Stomach (tissue), 9 donors: ENCODE measurements around the gene SBF2. TPM values are rescaled to one million over a fixed set of nuclear protein-coding genes. Genes with fewer than 3 reads are reported as not detected.

Experiments used
- DNase-seq, 2 donors: peaks; one replicate each; pipeline versions ENCODE4 v3.0.0 to v3.0.0-alpha.2; 2013 to 2019
- H3K27ac ChIP-seq, 5 donors: fragments of 200-600 bp in 4 of 5; sonication (generic) in 4 of 5; one replicate each; pipeline ENCODE4 v1.5.1; 2013 to 2019; ENCODE audit warnings: mild to moderate bottlenecking in 1 of 5, moderate library complexity in 1 of 5
- H3K27me3 ChIP-seq, 3 donors: fragments of 200-600 bp; sonication (generic); one replicate each; pipeline ENCODE4 v1.5.1; 2017 to 2019; ENCODE audit warnings: mixed run types in 1 of 3
- H3K36me3 ChIP-seq, 4 donors: fragments of 200-600 bp; sonication (generic); 1 replicate in 3 of 4; 2 replicates in 1 of 4; pipeline ENCODE4 v1.5.1; 2016 to 2019
- H3K4me1 ChIP-seq, 4 donors: fragments of 200-600 bp; sonication (generic); one replicate each; pipeline ENCODE4 v1.5.1; 2016 to 2019
- H3K4me3 ChIP-seq, 4 donors: fragments of 200-600 bp; sonication (generic) in 3 of 4; one replicate each; pipeline ENCODE4 v1.5.1; 2016 to 2019; ENCODE audit warnings: mild to moderate bottlenecking in 1 of 4
- H3K9me3 ChIP-seq, 4 donors: fragments of 200-600 bp; sonication (generic); one replicate each; pipeline ENCODE4 v1.5.1; 2016 to 2019
- EP300 ChIP-seq: sonication (generic); formaldehyde crosslinking; IDR thresholded peaks from one replicate; pipeline ENCODE4 v1.6.1; 2017; ENCODE audit warnings: antibody characterized with exemption
- POLR2A ChIP-seq, 4 donors: fragments of 450-650 bp; IDR thresholded peaks; one replicate each; pipeline ENCODE4 v1.6.1; 2016; ENCODE audit warnings: antibody characterized with exemption in 4 of 4, control low read depth in 2 of 4, mild to moderate bottlenecking in 1 of 4, moderate library complexity in 1 of 4
- POLR2AphosphoS5 ChIP-seq, 3 donors: sonication (generic); formaldehyde crosslinking; IDR thresholded peaks; one replicate each; pipeline ENCODE4 v1.6.1; 2016; ENCODE audit warnings: antibody characterized with exemption in 3 of 3
- WGBS, 5 donors: extraction: QIAGEN DNeasy Blood & Tissue Kit in 3 of 5; methylation state at CpG; one replicate each; pipeline versions ENCODE4 v1.1.5 to v1.1.7; 2013 to 2018; 5-methylcytosine and 5-hydroxymethylcytosine counted together
- intact Hi-C: fragments of 100-400 bp; cut with DNase I; formaldehyde crosslinking; loops from one replicate; pipeline ENCODE4 v1.15.1; 2023; ENCODE audit warnings: low total_unique reads
- polyA plus RNA-seq, 3 donors: library from polyadenylated mRNA; stranded (reverse); fragments of 200-250 nt; gene quantifications; one replicate each; pipeline ENCODE4 v1.2.3, GENCODE V29; 2013
- total RNA-seq, 5 donors: library from RNA; depleted of rRNA; stranded (reverse); fragments of >200 nt; gene quantifications; one replicate each; pipeline versions ENCODE4 v1.1.0 to v1.2.3, GENCODE V29; 2014 to 2016
- TF ChIP-seq, protein P1 (sequence below), 7 experiments: fragments of 450-650 bp in 4 of 7; fragments of 200-600 bp in 3 of 7; sonication (generic) in 3 of 7; IDR thresholded peaks; one replicate each; pipeline ENCODE4 v1.5.1; 2016 to 2019; ENCODE audit warnings: antibody characterized with exemption in 7 of 7, control low read depth in 2 of 7, mild to moderate bottlenecking in 1 of 7
- donor health status: healthy with polysubstance abuse.
- donor health status: Bipolar disorder and iron deficiency.
- donor health status: healthy.

SBF2 gene
- total and polyA plus RNA-seq, 8 donors, result 8.6 to 260 (median 37.2) TPM

DNA sequence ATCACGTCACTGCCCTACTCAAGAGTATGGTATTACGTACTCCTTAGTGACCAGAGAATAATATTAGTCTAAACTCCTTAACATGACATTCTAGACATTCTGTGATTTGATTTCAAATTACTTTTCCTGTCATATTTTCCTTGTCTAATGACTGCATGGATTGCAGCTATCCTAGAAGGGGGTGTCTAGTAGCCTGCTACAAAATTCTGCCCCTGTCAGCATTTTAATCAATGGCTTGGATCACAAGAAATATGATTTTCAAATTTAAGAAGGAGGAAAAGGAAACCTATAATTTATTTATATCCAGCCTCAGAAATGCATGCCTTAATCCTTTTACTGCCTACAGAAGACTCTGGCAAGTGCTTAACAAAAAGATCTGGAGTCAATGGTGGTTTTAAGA is 413.4 kb downstream of the SBF2 start:
- 96 to 100% (median 98%) methylated on average over 2 of the region's 2 CpGs for WGBS, 5 donors
- TF ChIP-seq EP300 (no peak), POLR2A (IDR thresholded peaks at IDR 0.05) (no peak), POLR2AphosphoS5 (IDR thresholded peaks at IDR 0.05) (no peak)
- TF ChIP-seq, protein P1, sequence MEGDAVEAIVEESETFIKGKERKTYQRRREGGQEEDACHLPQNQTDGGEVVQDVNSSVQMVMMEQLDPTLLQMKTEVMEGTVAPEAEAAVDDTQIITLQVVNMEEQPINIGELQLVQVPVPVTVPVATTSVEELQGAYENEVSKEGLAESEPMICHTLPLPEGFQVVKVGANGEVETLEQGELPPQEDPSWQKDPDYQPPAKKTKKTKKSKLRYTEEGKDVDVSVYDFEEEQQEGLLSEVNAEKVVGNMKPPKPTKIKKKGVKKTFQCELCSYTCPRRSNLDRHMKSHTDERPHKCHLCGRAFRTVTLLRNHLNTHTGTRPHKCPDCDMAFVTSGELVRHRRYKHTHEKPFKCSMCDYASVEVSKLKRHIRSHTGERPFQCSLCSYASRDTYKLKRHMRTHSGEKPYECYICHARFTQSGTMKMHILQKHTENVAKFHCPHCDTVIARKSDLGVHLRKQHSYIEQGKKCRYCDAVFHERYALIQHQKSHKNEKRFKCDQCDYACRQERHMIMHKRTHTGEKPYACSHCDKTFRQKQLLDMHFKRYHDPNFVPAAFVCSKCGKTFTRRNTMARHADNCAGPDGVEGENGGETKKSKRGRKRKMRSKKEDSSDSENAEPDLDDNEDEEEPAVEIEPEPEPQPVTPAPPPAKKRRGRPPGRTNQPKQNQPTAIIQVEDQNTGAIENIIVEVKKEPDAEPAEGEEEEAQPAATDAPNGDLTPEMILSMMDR (IDR thresholded peaks at IDR 0.05), result no peak
- no peaks in the 10 kb centered on the region for H3K36me3 ChIP-seq
- H3K9me3 ChIP-seq, result peaks cover 0 to 5% (median 0%) of the 10 kb centered on the region in 4 donors
- intact Hi-C loops, result no loop called here
- no peaks in the 10 kb centered on the region for H3K4me1 ChIP-seq
- H3K4me3 ChIP-seq, result no peak overlapping the region
- no peak overlapping the region for H3K27ac ChIP-seq
- no peak for DNase-seq
- no peaks in the 10 kb centered on the region for H3K27me3 ChIP-seq

DNA sequence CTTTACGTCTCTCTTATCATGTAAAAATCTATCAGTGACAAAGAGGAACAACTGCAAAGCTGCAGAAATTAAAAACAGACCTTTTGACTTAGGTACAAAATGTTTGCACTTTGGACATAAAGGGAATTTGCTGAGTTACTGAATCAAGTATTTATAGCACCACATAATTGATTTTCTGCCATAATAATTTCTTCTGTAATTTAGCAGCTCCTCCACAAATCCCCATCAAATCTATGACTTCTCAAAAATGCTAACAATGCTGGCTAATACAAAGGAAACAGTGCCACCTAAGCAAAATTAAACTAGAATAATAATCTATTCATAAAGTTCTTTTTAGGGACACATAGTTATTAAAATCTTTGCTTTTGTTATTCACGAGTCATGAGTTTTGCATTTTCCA is 415.1 kb downstream of the SBF2 start:
- Histone ChIP-seq H3K36me3 (no peaks in the 10 kb centered on the region), H3K9me3 (peaks cover 0 to 5% (median 0%) of the 10 kb centered on the region in 4 donors), H3K4me3 (no peak overlapping the region), H3K27me3 (no peaks in the 10 kb centered on the region), H3K27ac (no peak overlapping the region), H3K4me1 (peaks cover 0 to 9% (median 0%) of the 10 kb centered on the region in 4 donors)
- no peak for DNase-seq
- WGBS, 5 donors, result 55 to 72% (median 58%) methylated on average over 2 of the region's 2 CpGs
- intact Hi-C loops, result no loop called here
- TF ChIP-seq, protein P1 (IDR thresholded peaks at IDR 0.05), result no peak
- TF ChIP-seq POLR2A (IDR thresholded peaks at IDR 0.05) (no peak), EP300 (no peak), POLR2AphosphoS5 (IDR thresholded peaks at IDR 0.05) (no peak)

DNA sequence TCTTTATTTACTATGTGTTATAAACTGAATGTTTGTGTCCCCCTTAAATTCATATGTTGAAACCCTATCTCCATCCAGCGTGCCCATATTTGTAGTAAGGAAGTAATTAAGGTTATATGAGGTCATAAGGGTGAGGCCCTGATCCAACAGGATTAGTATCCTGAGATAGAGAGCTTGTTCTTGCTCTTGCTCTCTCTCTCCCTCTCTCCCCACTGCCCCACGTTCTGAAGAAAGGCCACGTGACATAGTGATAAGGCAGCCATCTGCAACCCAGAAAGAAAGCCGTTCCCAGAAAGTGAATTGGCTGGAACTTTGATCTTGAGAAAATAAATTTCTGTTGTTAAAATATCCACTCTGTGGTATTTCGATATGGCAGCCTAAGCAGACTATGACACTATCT is 417.7 kb downstream of the SBF2 start:
- H3K27ac ChIP-seq, result no peak overlapping the region
- WGBS, 5 donors, result 77 to 89% (median 82%) methylated on average over 5 of the region's 5 CpGs
- no peak overlapping the region for H3K4me3 ChIP-seq
- no peak for DNase-seq
- H3K27me3 ChIP-seq, result no peaks in the 10 kb centered on the region
- H3K9me3 ChIP-seq, result peaks cover 0 to 5% (median 2%) of the 10 kb centered on the region in 4 donors
- TF ChIP-seq, protein P1 (IDR thresholded peaks at IDR 0.05), result no peak
- TF ChIP-seq POLR2AphosphoS5 (IDR thresholded peaks at IDR 0.05), result no peak
- TF ChIP-seq POLR2A (IDR thresholded peaks at IDR 0.05), result no peak
- TF ChIP-seq EP300, result no peak
- peaks cover 0 to 3% (median 0%) of the 10 kb centered on the region in 4 donors for H3K36me3 ChIP-seq
- intact Hi-C loops, result no loop called here
- peaks cover 0 to 9% (median 0%) of the 10 kb centered on the region in 4 donors for H3K4me1 ChIP-seq

DNA sequence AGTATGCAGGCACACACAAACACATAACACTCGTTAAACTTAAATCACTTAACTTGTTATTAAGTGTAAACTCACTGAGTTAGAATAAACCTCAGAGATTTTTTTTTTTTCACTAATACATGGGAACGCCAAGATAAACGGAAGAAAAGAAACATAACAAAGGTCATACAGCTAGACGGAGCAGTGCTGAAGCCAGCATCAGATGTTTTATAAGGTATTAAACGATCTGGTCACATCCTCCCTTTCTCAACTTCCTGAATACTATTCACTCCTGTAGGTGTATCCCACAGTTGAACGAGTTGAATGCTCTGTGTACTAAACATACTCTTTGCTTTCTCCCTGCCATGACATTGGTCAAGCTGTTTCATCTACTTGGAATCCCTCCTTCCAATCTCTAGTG is 418.2 kb downstream of the SBF2 start:
- intact Hi-C loops, result no loop called here
- peaks cover 0 to 9% (median 0%) of the 10 kb centered on the region in 4 donors for H3K4me1 ChIP-seq
- H3K36me3 ChIP-seq, result peaks cover 0 to 3% (median 0%) of the 10 kb centered on the region in 4 donors
- H3K9me3 ChIP-seq, result peaks cover 0 to 5% (median 2%) of the 10 kb centered on the region in 4 donors
- no peak for DNase-seq
- TF ChIP-seq, protein P1 (IDR thresholded peaks at IDR 0.05), result no peak
- TF ChIP-seq POLR2A (IDR thresholded peaks at IDR 0.05), result no peak
- TF ChIP-seq EP300, result no peak
- no peak for TF ChIP-seq POLR2AphosphoS5 (IDR thresholded peaks at IDR 0.05)
- no peak overlapping the region for H3K4me3 ChIP-seq
- no peak overlapping the region for H3K27ac ChIP-seq
- H3K27me3 ChIP-seq, result no peaks in the 10 kb centered on the region
- WGBS, 5 donors, result 22 to 57% (median 25%) methylated on average over 6 of the region's 6 CpGs
